GM18511 (cell line): Measurements from ENCODE around the gene ORC3.
"Not testable (repeated sequence)": the region's sequence is repeated elsewhere in the genome, so short reads cannot be mapped to it uniquely, and the experiment has no call there.

ENCODE experiments used
- ATAC-seq: cut with Tn5 transposase; IDR thresholded peaks from one replicate; pipeline ENCODE4 v1.9.1; 2021; ENCODE audit warnings: mild to moderate bottlenecking, moderate library complexity; ENCODE audit not compliant: unreplicated experiment

The ORC3 gene

GRCh38 chr6:87658516-87658915 lies 68.6 kb downstream of the ORC3 start:
- ATAC-seq = no peak

- no peak for ATAC-seq
Observed at GRCh38 chr6:87660226-87660911, 70.4 kb downstream of the ORC3 start.

DNA sequence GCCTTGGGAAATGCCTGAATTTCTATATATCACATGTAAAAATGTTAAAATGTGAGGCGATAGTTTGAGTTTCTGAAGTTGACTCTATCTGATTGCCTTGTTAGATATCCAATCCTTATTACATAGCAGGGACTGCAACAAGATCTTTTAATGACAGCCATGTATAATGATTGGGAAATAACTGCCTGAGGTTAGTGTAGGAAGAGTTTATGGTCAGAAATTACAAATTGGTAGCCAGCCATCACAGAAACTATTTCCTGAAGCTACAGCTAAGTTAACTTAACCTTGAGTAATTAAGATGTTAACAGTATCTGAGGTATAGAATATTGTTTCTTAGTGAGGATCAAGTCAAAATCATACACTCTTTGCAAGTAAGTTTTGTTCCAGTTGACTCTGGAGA lies 71.1 kb downstream of the ORC3 start:
- no peak for ATAC-seq

DNA sequence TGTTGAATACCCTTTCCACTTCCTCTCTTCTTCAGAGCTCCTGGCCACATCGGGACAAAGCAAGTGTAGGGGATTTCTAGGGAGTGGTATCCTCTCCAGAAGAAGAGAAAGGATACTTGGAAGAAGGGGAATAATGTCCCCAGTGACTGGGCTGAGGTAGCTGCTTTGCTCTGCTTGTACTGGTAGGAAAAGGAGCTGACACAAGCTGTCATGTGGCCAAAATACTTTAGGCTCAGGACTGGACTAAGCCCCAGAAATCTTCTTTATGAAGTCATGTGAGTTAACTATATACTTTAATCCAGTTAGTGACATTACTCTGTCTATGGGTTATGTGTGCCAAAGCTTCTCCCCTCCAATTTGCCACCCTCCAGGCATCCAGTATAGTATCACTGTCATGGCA lies 71.6 kb downstream of the ORC3 start:
- ATAC-seq = no peak

- ATAC-seq = no peak
Observed at GRCh38 chr6:87663434-87663833, 73.5 kb downstream of the ORC3 start.

- no peak for ATAC-seq
Observed at GRCh38 chr6:87664921-87665485, 75.1 kb downstream of the ORC3 start.

GRCh38 chr6:87667032-87667431 lies 77.1 kb downstream of the ORC3 start:
- ATAC-seq = no peak

DNA sequence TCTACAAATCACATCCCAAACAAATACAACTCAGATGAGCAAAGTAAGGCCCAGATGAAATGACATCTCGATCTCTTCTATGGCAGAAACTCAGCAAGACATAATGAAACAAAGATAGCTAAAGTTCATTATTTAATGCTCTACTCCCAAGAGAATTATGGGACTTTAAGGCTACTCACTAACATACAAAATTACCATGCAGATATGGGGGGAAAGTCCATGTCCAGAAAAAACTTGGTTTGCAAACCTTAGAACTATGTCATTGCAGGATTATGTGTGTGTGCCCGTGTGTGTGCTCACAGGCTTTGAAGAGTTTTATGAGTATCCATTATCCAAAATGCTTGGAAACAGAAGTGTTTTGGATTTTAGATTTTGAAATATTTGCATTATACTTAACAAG lies 78.1 kb downstream of the ORC3 start:
- ATAC-seq = no peak

DNA sequence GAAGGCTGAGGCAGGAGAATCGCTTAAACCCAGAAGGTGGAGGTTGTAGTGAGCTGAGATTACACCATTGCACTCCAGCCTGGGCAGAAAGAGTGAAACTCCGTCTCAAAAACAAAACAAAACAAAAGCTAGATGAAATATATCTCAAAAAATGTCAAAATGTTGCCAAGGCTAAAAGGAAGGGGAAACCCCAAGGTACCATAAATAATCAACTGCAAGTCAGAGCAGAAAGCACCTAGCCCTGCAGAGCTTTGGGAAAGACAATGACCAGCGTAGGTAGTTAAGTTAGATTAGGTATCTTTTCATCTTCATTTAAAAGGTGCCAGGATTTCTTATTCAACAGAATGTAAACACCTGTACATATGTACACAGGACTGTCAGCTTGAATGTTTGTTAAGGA lies 79.1 kb downstream of the ORC3 start:
- peak; percentile 51 for ATAC-seq

- ATAC-seq = no peak
Observed at GRCh38 chr6:87670707-87671106, 80.8 kb downstream of the ORC3 start.

GRCh38 chr6:87671555-87672029 lies 81.7 kb downstream of the ORC3 start:
- ATAC-seq = no peak

DNA sequence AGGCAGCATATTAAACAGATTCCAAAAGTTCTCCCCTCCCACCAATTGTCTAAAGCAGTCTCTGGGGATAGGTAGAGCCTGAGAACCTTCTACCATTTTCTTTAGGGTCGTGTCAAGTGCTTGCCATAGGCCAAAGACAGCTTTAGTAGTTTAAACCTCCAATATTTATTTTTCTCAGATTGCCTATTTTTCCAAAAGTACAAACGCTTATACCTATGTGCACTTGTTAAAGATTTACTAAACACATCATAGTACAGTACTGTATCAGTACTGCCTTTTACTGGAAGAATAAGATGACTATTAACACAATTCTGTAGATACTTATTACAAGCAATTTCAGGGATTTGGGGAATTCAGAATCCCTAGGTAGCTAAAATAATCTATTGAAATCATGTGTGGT lies 82.7 kb downstream of the ORC3 start:
- ATAC-seq = no peak

DNA sequence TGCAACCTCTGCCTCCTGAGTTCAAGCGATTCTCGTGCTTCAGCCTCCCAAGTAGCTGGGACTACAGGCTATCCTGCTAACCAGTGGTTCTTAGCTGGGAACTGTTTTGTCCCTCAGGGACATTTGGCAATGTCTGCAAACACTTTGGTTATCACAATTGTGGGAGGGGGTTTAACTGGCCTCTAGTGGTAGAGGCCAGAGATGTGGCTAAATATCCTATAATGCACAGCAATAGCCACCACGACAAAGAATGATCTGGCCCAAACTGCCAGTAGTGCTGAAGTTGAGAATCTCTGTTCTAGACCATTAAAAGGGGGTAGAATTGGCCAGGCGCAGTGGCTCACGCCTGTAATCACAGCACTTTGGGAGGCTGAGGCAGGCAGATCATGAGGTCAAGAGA lies 83.3 kb downstream of the ORC3 start:
- no peak for ATAC-seq

DNA sequence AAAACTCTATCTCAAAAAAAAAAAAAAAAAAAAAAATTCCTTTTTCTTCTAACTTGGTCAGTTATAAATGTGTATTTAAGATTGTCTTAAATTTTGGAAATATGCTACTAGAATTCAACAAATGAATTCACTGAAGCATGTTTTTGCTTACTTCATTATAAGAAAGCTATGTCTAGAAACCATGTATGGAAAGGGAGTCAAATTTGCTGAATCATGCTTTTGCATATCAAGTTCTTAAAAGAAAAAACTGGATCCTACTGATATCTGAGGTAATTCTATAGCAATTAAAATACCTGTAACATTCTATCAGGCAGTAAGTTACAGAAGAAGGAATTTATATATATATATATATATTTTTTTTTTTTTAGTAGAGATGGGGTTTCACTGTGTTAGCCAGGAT lies 84.4 kb downstream of the ORC3 start:
- ATAC-seq = no peak

DNA sequence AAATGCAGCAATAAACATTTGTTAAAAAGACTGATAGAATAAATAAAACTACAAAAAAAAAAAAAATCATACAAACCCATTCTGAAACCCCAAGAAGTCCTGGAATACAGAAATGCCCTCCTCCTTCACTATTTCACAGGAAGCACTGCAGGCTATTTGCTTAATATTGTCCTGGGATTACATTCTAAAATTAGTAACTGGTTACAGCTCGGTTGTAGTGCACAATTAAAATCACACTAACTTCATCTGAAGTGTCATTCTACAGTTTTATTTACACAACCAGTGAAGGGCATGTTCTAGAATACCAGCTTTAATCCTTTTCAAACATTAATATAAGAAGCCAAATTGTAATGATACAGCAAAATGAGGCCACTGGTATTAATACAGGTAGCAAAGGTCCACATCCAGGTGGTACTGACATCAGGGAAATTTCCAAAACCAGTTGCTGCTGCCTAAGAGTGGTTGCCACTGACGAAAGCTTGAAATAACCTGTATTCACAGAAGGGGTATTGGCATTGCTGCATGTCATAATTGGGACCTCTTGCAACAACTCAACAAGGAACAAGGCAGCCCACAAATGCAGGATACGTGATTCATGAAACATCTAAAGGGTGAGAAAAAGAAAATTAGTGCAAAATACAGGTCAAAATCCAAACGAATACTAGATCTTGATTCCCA lies 85.2 kb downstream of the ORC3 start:
- no peak for ATAC-seq

DNA sequence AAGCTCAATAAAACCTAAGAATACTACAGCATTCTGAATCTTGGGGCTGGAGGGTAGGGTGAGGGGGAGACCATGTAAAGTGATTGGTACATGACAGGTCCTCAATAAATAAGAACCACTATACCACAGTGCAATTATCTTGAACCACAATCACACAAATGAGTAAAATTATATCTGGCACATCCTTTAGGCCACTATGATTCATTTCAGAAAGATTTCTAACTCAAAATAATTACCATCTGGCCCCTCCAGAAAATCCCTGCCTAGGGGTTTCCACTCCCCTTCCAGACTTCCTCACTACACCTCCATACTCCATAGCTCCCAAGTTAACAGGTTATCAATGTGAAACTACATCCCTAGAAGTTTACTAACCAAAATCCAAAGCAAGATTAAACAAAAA lies 92.4 kb downstream of the ORC3 start:
- peak; percentile 75 for ATAC-seq

GRCh38 chr6:87683890-87684289 lies 94.0 kb downstream of the ORC3 start:
- ATAC-seq = no peak

- no peak for ATAC-seq
Observed at GRCh38 chr6:87684895-87685654, 95.1 kb downstream of the ORC3 start.

GRCh38 chr6:87686636-87687205 lies 96.8 kb downstream of the ORC3 start:
- ATAC-seq = not testable (repeated sequence)

GRCh38 chr6:87687296-87687695 lies 97.4 kb downstream of the ORC3 start:
- ATAC-seq = no peak

- not testable (repeated sequence) for ATAC-seq
Observed at GRCh38 chr6:87687893-87688292, 98.0 kb downstream of the ORC3 start.
